Spinal cord (tissue), 10 donors: ENCODE results near the gene CHD9. TPM values are rescaled to one million over a fixed set of nuclear protein-coding genes. Genes with fewer than 3 reads are reported as not detected.
A peak's percentile ranks its signal among the peaks of the same experiment; 100 is the strongest.
"Not testable (repeated sequence)": the region's sequence is repeated elsewhere in the genome, so short reads cannot be mapped to it uniquely, and the experiment has no call there.

Source experiments
- DNase-seq, 6 donors: peaks; one replicate each; pipeline versions ENCODE4 v3.0.0 to v3.0.0-alpha.2; 2013 to 2015; ENCODE audit warnings: low spot score in 6 of 6, low read depth in 4 of 6
- H3K27ac ChIP-seq: one replicate; pipeline ENCODE4 v1.5.1; 2013; ENCODE audit warnings: low read depth, low read length, control low read depth
- H3K27me3 ChIP-seq: one replicate; pipeline ENCODE4 v1.6.1; 2013; ENCODE audit warnings: low read length; ENCODE audit not compliant: control insufficient read depth, insufficient read depth
- H3K36me3 ChIP-seq: one replicate; pipeline ENCODE4 v1.6.1; 2013; ENCODE audit warnings: low read length; ENCODE audit not compliant: control insufficient read depth, insufficient read depth
- H3K4me1 ChIP-seq: one replicate; pipeline ENCODE4 v1.6.1; 2013; ENCODE audit warnings: low read length; ENCODE audit not compliant: control insufficient read depth, insufficient read depth
- H3K4me3 ChIP-seq: one replicate; pipeline ENCODE4 v1.5.1; 2013; ENCODE audit warnings: low read depth, low read length, control low read depth
- H3K9me3 ChIP-seq: one replicate; pipeline ENCODE4 v1.6.1; 2013; ENCODE audit warnings: low read length; ENCODE audit not compliant: control insufficient read depth, insufficient read depth
- WGBS: methylation state at CpG from one replicate; pipeline ENCODE4 v1.1.5; 2013; ENCODE audit warnings: missing lambda C conversion rate; ENCODE audit not compliant: insufficient coverage; 5-methylcytosine and 5-hydroxymethylcytosine counted together
- polyA plus RNA-seq, 2 donors: library from polyadenylated mRNA; unstranded; fragments of 120-200 nt; gene quantifications; one replicate each; pipeline ENCODE4 v1.2.1, GENCODE V29; 2013; ENCODE audit not compliant: insufficient read length in 2 of 2
- total RNA-seq, 2 donors: library from RNA; depleted of rRNA in 1 of 2; stranded (reverse); fragments of 120-200 nt in 1 of 2; fragments of >200 nt in 1 of 2; gene quantifications; one replicate each; pipeline versions ENCODE4 v1.2.3 to v1.2.4, GENCODE V29; 2013 to 2014
- donor health status: healthy.

CHD9 gene
- total and polyA plus RNA-seq, 4 donors, result 32.2 to 140 (median 82.8) TPM

DNA sequence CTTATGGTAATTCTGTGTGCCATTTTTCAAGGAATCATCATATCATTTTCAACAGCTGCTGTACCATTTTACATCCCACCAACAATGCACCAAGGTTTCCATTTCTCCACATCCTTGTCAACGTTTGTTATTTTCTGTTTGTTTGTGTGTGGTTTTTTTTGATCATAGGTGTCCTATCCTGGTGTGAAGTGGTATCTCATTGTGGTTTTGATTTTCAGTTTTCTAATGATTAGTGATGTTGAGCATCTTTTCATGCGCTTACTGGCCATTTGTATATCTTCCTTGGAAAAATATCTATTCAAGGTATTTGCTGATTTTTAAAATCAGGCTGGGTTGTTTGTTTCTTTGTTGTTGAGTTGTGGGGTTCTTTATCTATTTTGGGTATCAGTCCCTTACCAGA, 15.0 kb downstream of the CHD9 start:
- no peak overlapping the region for H3K27ac ChIP-seq
- H3K9me3 ChIP-seq, result peaks cover 2% of the 10 kb centered on the region
- no peak overlapping the region for H3K4me3 ChIP-seq
- no peak for DNase-seq
- H3K36me3 ChIP-seq, result peaks cover 6% of the 10 kb centered on the region
- H3K27me3 ChIP-seq, result no peaks in the 10 kb centered on the region
- no CpG with 5 or more reads among the region's 2 CpGs for WGBS
- peaks cover 13% of the 10 kb centered on the region for H3K4me1 ChIP-seq

- DNase-seq, result peak in 3 of 6 donors; percentile 72 to 96 (median 92)
- WGBS, result 9% methylated on average over 3 of the region's 6 CpGs
- Histone ChIP-seq H3K36me3 (peaks cover 6% of the 10 kb centered on the region), H3K4me3 (peak overlapping the region; percentile 22), H3K27me3 (no peaks in the 10 kb centered on the region), H3K4me1 (peaks cover 10% of the 10 kb centered on the region), H3K27ac (peak overlapping the region; percentile 88), H3K9me3 (peaks cover 2% of the 10 kb centered on the region)
These were observed 17.0 kb downstream of the CHD9 start for GRCh38 chr16:53071748-53072301.

DNA sequence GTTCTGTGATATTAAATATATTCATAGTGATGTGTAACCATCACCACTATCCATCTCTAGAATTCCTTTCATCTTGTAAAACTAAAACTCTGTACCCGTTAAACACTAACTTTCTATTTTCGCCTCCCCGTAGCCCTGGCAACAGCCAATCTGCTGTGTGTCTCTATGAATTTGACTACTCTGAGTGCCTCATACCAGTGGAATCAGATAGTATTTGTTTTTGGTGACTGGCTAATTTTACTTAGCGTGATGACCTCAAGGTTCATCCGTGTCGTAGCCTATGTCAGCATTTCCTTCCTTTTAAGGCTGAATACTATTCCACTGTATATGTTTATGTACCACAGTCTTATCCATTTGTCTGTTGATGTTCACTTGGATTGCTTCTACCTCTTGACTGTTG, 18.2 kb downstream of the CHD9 start:
- Histone ChIP-seq H3K27me3 (no peaks in the 10 kb centered on the region), H3K27ac (no peak overlapping the region), H3K36me3 (peaks cover 4% of the 10 kb centered on the region), H3K4me3 (no peak overlapping the region), H3K9me3 (peaks cover 2% of the 10 kb centered on the region), H3K4me1 (peaks cover 10% of the 10 kb centered on the region)
- WGBS, result 100% methylated on average over 3 of the region's 6 CpGs
- no peak for DNase-seq

GRCh38 chr16:53074296-53074695, 19.5 kb downstream of the CHD9 start:
- WGBS, result 80% methylated on average over 3 of the region's 3 CpGs
- not testable (repeated sequence) for H3K4me3 ChIP-seq, H3K36me3 ChIP-seq, H3K27me3 ChIP-seq, H3K27ac ChIP-seq, DNase-seq, H3K4me1 ChIP-seq, H3K9me3 ChIP-seq

GRCh38 chr16:53075461-53075860, 20.7 kb downstream of the CHD9 start:
- not testable (repeated sequence) for H3K36me3 ChIP-seq, H3K27me3 ChIP-seq, DNase-seq, H3K27ac ChIP-seq, H3K4me3 ChIP-seq, H3K9me3 ChIP-seq
- 80% methylated on average over 1 of the region's 7 CpGs for WGBS
- peaks cover 17% of the 10 kb centered on the region for H3K4me1 ChIP-seq

DNA sequence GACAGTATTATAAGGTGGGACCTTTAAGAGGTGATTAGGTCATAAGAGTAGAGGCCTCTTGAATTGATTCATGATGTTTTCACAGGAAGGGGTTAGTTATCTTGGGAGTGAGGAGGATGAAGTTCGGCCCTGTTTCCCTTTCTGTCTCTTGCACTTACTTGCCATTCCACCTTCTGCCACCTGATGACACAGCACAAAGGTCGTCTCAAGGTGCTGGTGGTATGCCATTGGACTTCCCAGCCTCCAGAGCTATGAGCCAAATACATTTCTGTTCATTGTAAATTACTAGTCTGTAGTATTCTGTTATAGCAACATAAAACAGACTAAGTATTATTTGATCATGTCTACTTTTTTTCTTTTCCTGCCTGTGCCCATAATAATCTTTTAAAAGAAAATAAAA, 23.5 kb downstream of the CHD9 start:
- Histone ChIP-seq H3K27me3 (no peaks in the 10 kb centered on the region), H3K27ac (no peak overlapping the region)
- no CpG with 5 or more reads among the region's 2 CpGs for WGBS

GRCh38 chr16:53078765-53079485, 24.1 kb downstream of the CHD9 start:
- DNase-seq, result no peak
- Histone ChIP-seq H3K27me3 (no peaks in the 10 kb centered on the region), H3K9me3 (peaks cover 2% of the 10 kb centered on the region), H3K36me3 (no peaks in the 10 kb centered on the region), H3K4me3 (no peak overlapping the region), H3K4me1 (peaks cover 18% of the 10 kb centered on the region), H3K27ac (no peak overlapping the region)
- 83% methylated on average over 3 of the region's 6 CpGs for WGBS

More for the DNA sequence above, 23.5 kb downstream of the CHD9 start:
- Histone ChIP-seq H3K4me1 (peaks cover 18% of the 10 kb centered on the region), H3K4me3 (no peak overlapping the region), H3K9me3 (peaks cover 2% of the 10 kb centered on the region), H3K36me3 (no peaks in the 10 kb centered on the region)
- DNase-seq, result no peak

- Histone ChIP-seq H3K27me3 (no peaks in the 10 kb centered on the region), H3K36me3 (no peaks in the 10 kb centered on the region), H3K27ac (peak overlapping the region; percentile 55), H3K4me1 (peaks cover 31% of the 10 kb centered on the region), H3K9me3 (no peaks in the 10 kb centered on the region), H3K4me3 (no peak overlapping the region)
- DNase-seq, result peak in 4 of 6 donors; percentile 39 to 91 (median 59)
- WGBS, result 13% methylated on average over 4 of the region's 8 CpGs
These were observed 25.7 kb downstream of the CHD9 start for GRCh38 chr16:53080345-53081031.

GRCh38 chr16:53081032-53081424, 26.2 kb downstream of the CHD9 start:
- Histone ChIP-seq H3K4me3 (no peak overlapping the region), H3K27me3 (no peaks in the 10 kb centered on the region), H3K27ac (peak overlapping the region; percentile 55), H3K4me1 (peaks cover 35% of the 10 kb centered on the region), H3K36me3 (no peaks in the 10 kb centered on the region), H3K9me3 (no peaks in the 10 kb centered on the region)
- no peak for DNase-seq
